Thyroid gland (tissue), 4 donors: ENCODE measurements around the gene AGBL4.

Source experiments
- CTCF ChIP-seq, 6 experiments: fragments of 200-600 bp in 3 of 6; fragments of 450-650 bp in 3 of 6; sonication (generic) in 3 of 6; IDR thresholded peaks; one replicate each; pipeline ENCODE4 v1.5.1; 2016 to 2019; ENCODE audit warnings: antibody characterized with exemption in 6 of 6, mild to moderate bottlenecking in 2 of 6, inconsistent platforms in 1 of 6, moderate library complexity in 1 of 6
- POLR2A ChIP-seq, 2 donors: fragments of 450-650 bp; IDR thresholded peaks; one replicate each; pipeline ENCODE4 v1.6.1; 2017; ENCODE audit warnings: antibody characterized with exemption in 2 of 2, mild to moderate bottlenecking in 2 of 2, moderate library complexity in 1 of 2

DNA sequence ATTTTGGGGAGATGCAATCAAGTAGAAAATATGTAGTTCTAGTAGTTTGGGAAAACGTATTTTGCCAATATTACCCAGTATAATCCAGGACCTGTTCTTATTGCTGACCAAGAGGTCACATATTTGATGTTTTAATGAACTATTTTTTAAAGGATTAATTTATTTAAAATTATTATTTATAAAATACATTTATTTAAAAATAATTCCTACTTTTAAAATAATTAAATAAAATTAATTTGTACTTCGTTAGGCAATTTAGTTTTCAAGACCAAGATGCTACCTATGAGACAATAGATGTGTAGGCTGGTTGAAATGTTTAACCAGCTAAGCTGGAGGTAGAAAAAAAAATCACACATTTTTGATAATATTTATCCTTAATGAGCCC lies 1106.7 kb downstream of the AGBL4 start:
- no peak for TF ChIP-seq CTCF (IDR thresholded peaks at IDR 0.05)
- TF ChIP-seq POLR2A (IDR thresholded peaks at IDR 0.05): no peak
